Hepatocyte (in vitro differentiated cells): ENCODE results near the gene SLC5A6. TPM values are rescaled to one million over a fixed set of nuclear protein-coding genes. Genes with fewer than 3 reads are reported as not detected.
A peak's percentile ranks its signal among the peaks of the same experiment; 100 is the strongest.

Experiments used
- DNase-seq: peaks from one replicate; pipeline ENCODE4 v3.0.0-alpha.2; 2016; ENCODE audit warnings: low spot score
- H2AFZ ChIP-seq: fragments of 200-600 bp; sonication (generic); 2 replicates; pipeline ENCODE4 v1.6.0; 2016; ENCODE audit warnings: antibody characterized with exemption, mild to moderate bottlenecking
- H3K27ac ChIP-seq: fragments of 200-600 bp; sonication (generic); 2 replicates; pipeline ENCODE4 v1.5.1; 2016; ENCODE audit warnings: mild to moderate bottlenecking
- H3K27me3 ChIP-seq: fragments of 200-600 bp; sonication (generic); 2 replicates; pipeline ENCODE4 v1.6.1; 2016
- H3K36me3 ChIP-seq: fragments of 200-600 bp; sonication (generic); replicated peaks from 2 replicates; pipeline ENCODE4 v1.5.1; 2016; ENCODE audit warnings: low read depth; ENCODE audit not compliant: insufficient read depth
- H3K4me1 ChIP-seq: fragments of 200-600 bp; sonication (generic); 2 replicates; pipeline ENCODE4 v1.5.1; 2016; ENCODE audit warnings: mild to moderate bottlenecking, moderate library complexity; ENCODE audit not compliant: insufficient read depth
- H3K4me2 ChIP-seq: fragments of 200-600 bp; sonication (generic); 2 replicates; pipeline ENCODE4 v1.6.0; 2016
- H3K4me3 ChIP-seq: fragments of 200-600 bp; sonication (generic); 2 replicates; pipeline ENCODE4 v1.5.1; 2016; ENCODE audit warnings: mild to moderate bottlenecking
- H3K79me2 ChIP-seq: fragments of 200-600 bp; sonication (generic); 2 replicates; pipeline ENCODE4 v1.6.0; 2017; ENCODE audit warnings: mild to moderate bottlenecking
- H3K9me2 ChIP-seq: fragments of 200-600 bp; sonication (generic); replicated peaks from 2 replicates; pipeline ENCODE4 v1.6.0; 2017; ENCODE audit warnings: mild to moderate bottlenecking; ENCODE audit not compliant: insufficient read depth
- H3K9me3 ChIP-seq: fragments of 200-600 bp; sonication (generic); 2 replicates; pipeline ENCODE4 v1.5.1; 2016; ENCODE audit warnings: low read depth, mild to moderate bottlenecking
- H4K20me1 ChIP-seq: fragments of 200-600 bp; sonication (generic); 2 replicates; pipeline ENCODE4 v1.6.0; 2016; ENCODE audit warnings: mild to moderate bottlenecking; ENCODE audit not compliant: insufficient read depth, poor library complexity, severe bottlenecking
- CTCF ChIP-seq: fragments of 200-600 bp; sonication (generic); IDR thresholded peaks from 2 replicates; pipeline ENCODE4 v1.5.1; 2016; ENCODE audit warnings: antibody characterized with exemption, mild to moderate bottlenecking; ENCODE audit not compliant: poor library complexity
- EZH2 ChIP-seq: fragments of 200-600 bp; sonication (generic); IDR thresholded peaks from 2 replicates; pipeline ENCODE4 v1.6.1; 2016; ENCODE audit warnings: antibody characterized with exemption, mild to moderate bottlenecking, borderline replicate concordance
- EZH2phosphoT487 ChIP-seq: fragments of 200-600 bp; sonication (generic); IDR thresholded peaks from one replicate; pipeline ENCODE4 v1.6.1; 2018; ENCODE audit warnings: antibody characterized with exemption, mild to moderate bottlenecking, low read depth, moderate library complexity; ENCODE audit not compliant: unreplicated experiment, severe bottlenecking
- WGBS: methylation state at CpG from one replicate; pipeline ENCODE4 v1.1.6; 2016; ENCODE audit warnings: low lambda C conversion rate; ENCODE audit errors: missing lambda C conversion rate; 5-methylcytosine and 5-hydroxymethylcytosine counted together
- polyA plus RNA-seq: library from polyadenylated mRNA; unstranded; fragments of >200 nt; fragmentation: Nextera tagmentation; extraction: Ambion mirVana; gene quantifications from 2 replicates; pipeline ENCODE4 v1.2.1, GENCODE V29; 2016
- total RNA-seq: library from RNA; depleted of rRNA; stranded (reverse); fragments of >200 nt; gene quantifications from 2 replicates; pipeline ENCODE4 v1.2.3, GENCODE V29; 2014

SLC5A6 gene
- 65.8 and 72.3 TPM in 2 replicates for total RNA-seq
- polyA plus RNA-seq: 58.9 and 66.6 TPM in 2 replicates

DNA sequence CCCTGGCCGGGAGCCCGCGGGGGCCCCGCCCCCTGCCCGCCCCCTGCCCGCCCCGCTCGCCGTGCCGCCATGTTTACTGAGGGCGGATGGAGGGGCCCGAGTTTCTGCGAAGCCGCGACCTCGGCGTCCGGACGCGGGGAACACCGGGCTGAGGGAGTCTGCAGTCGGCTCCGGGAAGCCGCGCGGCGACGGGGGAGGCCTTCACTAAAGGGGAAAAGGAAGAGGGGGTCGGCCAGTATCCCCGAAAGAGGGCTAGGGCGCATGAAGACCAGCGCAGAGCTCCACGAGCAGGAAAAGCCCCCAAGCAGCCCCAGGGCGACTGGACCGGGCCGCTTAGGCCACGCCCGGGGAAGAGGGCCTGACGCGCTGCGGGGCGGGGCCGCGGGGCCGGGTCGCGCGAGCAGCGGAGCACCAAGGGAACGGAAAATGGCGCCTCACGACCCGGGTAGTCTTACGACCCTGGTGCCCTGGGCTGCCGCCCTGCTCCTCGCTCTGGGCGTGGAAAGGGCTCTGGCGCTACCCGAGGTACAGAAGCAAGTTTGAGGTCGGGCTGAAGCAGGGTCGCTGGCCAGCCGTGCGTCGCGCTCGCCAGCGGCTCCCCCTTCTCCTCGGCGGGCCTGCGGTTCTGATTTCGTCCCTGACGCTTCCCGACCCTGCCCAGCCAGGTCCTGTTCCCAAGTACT lies at the start of gene SLC5A6, which contains the start of gene ATRAID:
SLC5A6 (minus strand) TSS at position 326 of the 683 bp plus-strand sequence. CDS start 4,618 bp downstream, outside the sequence.
ATRAID (plus strand) TSS at position 99 of the 683 bp plus-strand sequence; CDS start at position 427, 328 bp downstream.
- Histone ChIP-seq H3K27me3 (no peaks in the 10 kb centered on the region), H3K4me3 (peak within 1 kb of the TSS; percentile 78), H3K4me2 (peak within 1 kb of the TSS; percentile 92), H3K9me2 (no peaks in the 10 kb centered on the region), H3K4me1 (peaks cover 35% of the 10 kb centered on the region), H3K9me3 (no peaks in the 10 kb centered on the region), H3K27ac (peak within 1 kb of the TSS; percentile 100), H3K36me3 (no peaks in the 10 kb centered on the region), H2AFZ (peak within 1 kb of the TSS; percentile 88), H4K20me1 (no peaks in the 10 kb centered on the region), H3K79me2 (peaks cover 24% of the 10 kb centered on the region)
- TF ChIP-seq EZH2: no peak
- TF ChIP-seq CTCF: no peak
- TF ChIP-seq EZH2phosphoT487: no peak
- peak; percentile 96 for DNase-seq
- under 1% methylated on average over 53 of the region's 73 CpGs for WGBS

GRCh38 chr2:27261241-27261925 lies 49.3 kb upstream of the SLC5A6 start:
- no peak for TF ChIP-seq CTCF
- no peak for TF ChIP-seq EZH2phosphoT487
- no peak for TF ChIP-seq EZH2
- no peak for DNase-seq
- peaks cover 83% of the 10 kb centered on the region for H3K27me3 ChIP-seq
- H3K4me3 ChIP-seq: no peak overlapping the region
- no peaks in the 10 kb centered on the region for H3K79me2 ChIP-seq
- no peak overlapping the region for H2AFZ ChIP-seq
- H3K27ac ChIP-seq: no peak overlapping the region
- H3K36me3 ChIP-seq: no peaks in the 10 kb centered on the region
- 46% methylated on average over 11 of the region's 11 CpGs for WGBS
- H3K9me3 ChIP-seq: no peaks in the 10 kb centered on the region
- peak overlapping the region; percentile 99 for H3K4me2 ChIP-seq
- no peaks in the 10 kb centered on the region for H4K20me1 ChIP-seq
- no peaks in the 10 kb centered on the region for H3K9me2 ChIP-seq
- H3K4me1 ChIP-seq: peaks cover 31% of the 10 kb centered on the region

- H2AFZ ChIP-seq: no peak overlapping the region
- no peak for DNase-seq
Observed at GRCh38 chr2:27258051-27258450, 46.0 kb upstream of the SLC5A6 start.

More at GRCh38 chr2:27258051-27258450, 46.0 kb upstream of the SLC5A6 start:
- 91% methylated on average over 8 of the region's 8 CpGs for WGBS
- Histone ChIP-seq H3K27ac (no peak overlapping the region), H3K36me3 (no peaks in the 10 kb centered on the region), H3K9me2 (no peaks in the 10 kb centered on the region), H3K27me3 (peaks cover 68% of the 10 kb centered on the region), H3K4me3 (no peak overlapping the region), H3K79me2 (no peaks in the 10 kb centered on the region), H3K4me2 (no peak overlapping the region), H3K9me3 (no peaks in the 10 kb centered on the region), H4K20me1 (no peaks in the 10 kb centered on the region), H3K4me1 (peaks cover 11% of the 10 kb centered on the region)
- TF ChIP-seq EZH2 (no peak), EZH2phosphoT487 (no peak), CTCF (no peak)
